PFSK-1 (cell line): ENCODE data around the gene BRMS1.

Source experiments
- POLR2AphosphoS5 ChIP-seq: IDR thresholded peaks from 2 replicates; pipeline ENCODE4 v1.6.1; 2012; ENCODE audit warnings: low read depth, mild to moderate bottlenecking, control low read depth, low read length, moderate library complexity
- TF ChIP-seq, protein P1 (sequence below), 2 experiments: IDR thresholded peaks; 2 replicates each; pipeline versions ENCODE4 v1.6.1 to v1.8.0; 2011 to 2012; ENCODE audit warnings: low read depth in 2 of 2, low read length in 2 of 2, control low read depth in 1 of 2, inconsistent platforms in 1 of 2, mild to moderate bottlenecking in 1 of 2, moderate library complexity in 1 of 2; ENCODE audit not compliant: insufficient read depth in 1 of 2

DNA sequence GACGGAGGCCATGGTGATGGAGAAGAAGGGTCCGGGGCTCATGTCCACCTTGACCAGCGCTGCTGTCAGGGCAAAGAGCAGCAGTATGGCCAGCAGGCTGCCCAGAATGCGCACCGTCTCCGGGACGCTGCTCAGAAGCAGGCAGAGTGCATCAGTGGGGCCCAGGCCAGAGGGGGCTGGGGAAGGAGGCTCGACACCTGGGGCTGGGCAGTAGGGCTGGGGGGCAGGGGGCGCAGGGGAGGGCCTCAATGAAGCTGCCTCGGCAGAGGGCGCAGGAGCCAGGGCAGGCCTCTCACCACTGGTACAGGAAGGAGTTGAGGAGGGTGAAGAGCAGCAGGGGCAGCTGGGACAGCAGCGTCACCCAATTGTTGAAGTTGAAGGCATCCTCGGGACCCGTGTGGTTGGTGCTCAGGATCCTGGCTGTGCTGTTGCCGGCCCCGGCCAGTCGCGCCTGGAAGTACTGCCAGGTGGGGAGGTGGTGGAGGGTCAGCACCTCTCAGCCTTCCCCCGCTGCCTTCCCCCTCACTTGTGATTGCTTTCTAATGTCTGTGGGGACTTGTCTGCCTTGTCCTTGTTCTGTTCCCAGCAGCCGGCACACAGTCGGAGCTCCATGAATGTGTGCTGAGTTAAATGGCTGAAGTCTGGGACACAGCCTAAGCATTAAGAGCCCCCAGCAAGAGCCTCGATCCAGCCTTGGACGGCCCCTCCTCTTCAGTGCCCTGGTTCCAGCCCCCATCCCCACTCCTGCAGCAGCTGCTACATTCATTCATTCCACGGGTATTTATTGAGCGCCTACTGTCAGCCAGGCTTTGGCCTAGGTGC, 24.4 kb upstream of the BRMS1 start:
- no peak for TF ChIP-seq POLR2AphosphoS5
- TF ChIP-seq, protein P1, sequence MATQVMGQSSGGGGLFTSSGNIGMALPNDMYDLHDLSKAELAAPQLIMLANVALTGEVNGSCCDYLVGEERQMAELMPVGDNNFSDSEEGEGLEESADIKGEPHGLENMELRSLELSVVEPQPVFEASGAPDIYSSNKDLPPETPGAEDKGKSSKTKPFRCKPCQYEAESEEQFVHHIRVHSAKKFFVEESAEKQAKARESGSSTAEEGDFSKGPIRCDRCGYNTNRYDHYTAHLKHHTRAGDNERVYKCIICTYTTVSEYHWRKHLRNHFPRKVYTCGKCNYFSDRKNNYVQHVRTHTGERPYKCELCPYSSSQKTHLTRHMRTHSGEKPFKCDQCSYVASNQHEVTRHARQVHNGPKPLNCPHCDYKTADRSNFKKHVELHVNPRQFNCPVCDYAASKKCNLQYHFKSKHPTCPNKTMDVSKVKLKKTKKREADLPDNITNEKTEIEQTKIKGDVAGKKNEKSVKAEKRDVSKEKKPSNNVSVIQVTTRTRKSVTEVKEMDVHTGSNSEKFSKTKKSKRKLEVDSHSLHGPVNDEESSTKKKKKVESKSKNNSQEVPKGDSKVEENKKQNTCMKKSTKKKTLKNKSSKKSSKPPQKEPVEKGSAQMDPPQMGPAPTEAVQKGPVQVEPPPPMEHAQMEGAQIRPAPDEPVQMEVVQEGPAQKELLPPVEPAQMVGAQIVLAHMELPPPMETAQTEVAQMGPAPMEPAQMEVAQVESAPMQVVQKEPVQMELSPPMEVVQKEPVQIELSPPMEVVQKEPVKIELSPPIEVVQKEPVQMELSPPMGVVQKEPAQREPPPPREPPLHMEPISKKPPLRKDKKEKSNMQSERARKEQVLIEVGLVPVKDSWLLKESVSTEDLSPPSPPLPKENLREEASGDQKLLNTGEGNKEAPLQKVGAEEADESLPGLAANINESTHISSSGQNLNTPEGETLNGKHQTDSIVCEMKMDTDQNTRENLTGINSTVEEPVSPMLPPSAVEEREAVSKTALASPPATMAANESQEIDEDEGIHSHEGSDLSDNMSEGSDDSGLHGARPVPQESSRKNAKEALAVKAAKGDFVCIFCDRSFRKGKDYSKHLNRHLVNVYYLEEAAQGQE (IDR thresholded peaks at IDR 0.05; ENCODE audit: insufficient read depth in 1 of 2, low read depth in 2 of 2, low read length in 2 of 2), result no peak
